Measurements from ENCODE around the gene HIF1AN.

DNA sequence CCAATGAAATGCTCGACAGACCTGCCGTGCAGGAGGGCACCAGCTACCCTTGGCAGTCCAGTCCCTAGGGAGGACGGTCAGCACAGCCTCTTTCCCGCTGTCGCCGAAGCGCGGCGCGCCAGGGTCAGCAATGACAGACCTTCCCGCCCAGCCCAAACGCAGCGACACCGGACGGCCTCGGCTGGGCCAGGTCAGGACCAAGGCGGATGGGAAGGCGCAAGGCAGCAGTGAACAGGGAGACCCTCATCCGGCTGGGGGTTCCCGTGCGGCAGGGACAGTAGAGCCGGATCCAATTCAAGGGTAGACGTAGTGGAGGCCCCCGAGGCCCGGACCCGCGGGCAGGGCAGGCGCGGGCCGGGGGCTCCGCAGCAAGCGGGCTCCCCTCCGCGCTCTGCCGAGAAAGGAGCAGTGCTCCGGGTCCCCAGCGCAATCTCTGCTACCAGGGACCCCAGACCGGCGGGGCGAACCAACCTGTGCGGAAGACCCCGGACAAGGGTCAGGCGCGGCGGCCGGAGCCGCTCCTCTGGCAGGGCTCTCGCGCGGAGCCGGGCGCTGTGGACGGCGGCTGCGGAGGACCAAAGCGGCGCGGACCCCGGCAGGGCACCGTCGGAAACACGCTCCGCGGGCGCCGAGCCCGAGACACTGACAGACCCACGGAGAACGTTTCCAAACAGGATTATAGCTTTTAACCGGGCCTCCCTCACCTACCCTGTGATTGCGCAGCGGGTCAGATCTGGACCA is 16.3 kb upstream of the HIF1AN start, which contains the start of gene SEC31B:
- TF ChIP-seq, protein P1, sequence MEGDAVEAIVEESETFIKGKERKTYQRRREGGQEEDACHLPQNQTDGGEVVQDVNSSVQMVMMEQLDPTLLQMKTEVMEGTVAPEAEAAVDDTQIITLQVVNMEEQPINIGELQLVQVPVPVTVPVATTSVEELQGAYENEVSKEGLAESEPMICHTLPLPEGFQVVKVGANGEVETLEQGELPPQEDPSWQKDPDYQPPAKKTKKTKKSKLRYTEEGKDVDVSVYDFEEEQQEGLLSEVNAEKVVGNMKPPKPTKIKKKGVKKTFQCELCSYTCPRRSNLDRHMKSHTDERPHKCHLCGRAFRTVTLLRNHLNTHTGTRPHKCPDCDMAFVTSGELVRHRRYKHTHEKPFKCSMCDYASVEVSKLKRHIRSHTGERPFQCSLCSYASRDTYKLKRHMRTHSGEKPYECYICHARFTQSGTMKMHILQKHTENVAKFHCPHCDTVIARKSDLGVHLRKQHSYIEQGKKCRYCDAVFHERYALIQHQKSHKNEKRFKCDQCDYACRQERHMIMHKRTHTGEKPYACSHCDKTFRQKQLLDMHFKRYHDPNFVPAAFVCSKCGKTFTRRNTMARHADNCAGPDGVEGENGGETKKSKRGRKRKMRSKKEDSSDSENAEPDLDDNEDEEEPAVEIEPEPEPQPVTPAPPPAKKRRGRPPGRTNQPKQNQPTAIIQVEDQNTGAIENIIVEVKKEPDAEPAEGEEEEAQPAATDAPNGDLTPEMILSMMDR (IDR thresholded peaks at IDR 0.05): no peak
- TF ChIP-seq POLR2A (IDR thresholded peaks at IDR 0.05) (no peak), POLR2AphosphoS5 (IDR thresholded peaks at IDR 0.05; ENCODE audit: insufficient read depth in 1 of 2, low read depth in 1 of 2) (no peak)
